ENCODE measurements around the gene GTF3C4. TPM values are rescaled to one million over a fixed set of nuclear protein-coding genes. Genes with fewer than 3 reads are reported as not detected.

GTF3C4 gene, protein sequence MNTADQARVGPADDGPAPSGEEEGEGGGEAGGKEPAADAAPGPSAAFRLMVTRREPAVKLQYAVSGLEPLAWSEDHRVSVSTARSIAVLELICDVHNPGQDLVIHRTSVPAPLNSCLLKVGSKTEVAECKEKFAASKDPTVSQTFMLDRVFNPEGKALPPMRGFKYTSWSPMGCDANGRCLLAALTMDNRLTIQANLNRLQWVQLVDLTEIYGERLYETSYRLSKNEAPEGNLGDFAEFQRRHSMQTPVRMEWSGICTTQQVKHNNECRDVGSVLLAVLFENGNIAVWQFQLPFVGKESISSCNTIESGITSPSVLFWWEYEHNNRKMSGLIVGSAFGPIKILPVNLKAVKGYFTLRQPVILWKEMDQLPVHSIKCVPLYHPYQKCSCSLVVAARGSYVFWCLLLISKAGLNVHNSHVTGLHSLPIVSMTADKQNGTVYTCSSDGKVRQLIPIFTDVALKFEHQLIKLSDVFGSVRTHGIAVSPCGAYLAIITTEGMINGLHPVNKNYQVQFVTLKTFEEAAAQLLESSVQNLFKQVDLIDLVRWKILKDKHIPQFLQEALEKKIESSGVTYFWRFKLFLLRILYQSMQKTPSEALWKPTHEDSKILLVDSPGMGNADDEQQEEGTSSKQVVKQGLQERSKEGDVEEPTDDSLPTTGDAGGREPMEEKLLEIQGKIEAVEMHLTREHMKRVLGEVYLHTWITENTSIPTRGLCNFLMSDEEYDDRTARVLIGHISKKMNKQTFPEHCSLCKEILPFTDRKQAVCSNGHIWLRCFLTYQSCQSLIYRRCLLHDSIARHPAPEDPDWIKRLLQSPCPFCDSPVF
- total RNA-seq (2022; extraction: Qiagen RNA extraction; ENCODE audit: low read depth) = 17.2 to 21.0 TPM (median 18.7 TPM) in 5 replicates

DNA sequence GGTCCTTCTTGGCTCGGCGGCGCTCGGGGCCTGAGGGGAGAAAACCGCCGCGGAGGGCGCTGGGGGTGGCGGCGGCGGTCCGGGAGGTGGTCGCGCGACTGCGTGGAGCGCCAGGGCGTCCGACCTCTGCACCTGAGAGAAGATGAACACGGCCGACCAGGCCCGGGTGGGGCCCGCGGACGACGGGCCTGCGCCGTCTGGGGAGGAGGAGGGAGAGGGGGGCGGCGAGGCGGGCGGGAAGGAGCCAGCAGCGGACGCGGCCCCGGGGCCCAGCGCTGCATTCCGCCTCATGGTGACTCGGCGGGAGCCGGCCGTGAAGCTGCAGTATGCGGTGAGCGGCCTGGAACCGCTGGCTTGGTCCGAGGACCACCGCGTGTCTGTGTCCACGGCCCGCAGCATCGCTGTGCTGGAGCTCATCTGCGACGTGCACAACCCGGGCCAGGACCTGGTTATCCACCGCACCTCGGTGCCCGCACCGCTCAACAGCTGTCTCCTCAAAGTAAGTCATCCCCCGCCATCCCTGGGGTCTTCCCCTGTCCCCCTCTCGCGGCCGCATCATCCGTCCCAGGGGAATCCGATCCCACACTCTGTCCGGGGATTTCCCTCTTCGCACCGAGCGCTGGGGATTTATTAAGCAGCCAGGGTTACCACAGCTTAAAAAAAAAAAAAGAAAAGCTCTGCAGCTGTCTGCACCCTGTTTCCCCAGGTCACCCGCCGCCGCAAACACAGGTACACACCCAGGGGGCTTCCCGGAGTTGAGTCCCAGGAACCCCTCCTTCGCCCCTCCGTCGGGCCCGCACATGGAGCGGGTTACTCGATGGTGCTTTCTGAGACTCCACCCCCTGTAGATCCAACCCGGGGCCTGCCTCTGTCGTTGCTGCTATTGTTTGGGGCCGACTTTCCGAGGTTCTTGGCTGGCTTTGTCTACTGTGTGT lies at the start of gene GTF3C4:
Gene GTF3C4, plus strand, starts transcription at position 8 of the 935 bp plus-strand sequence. Its CDS starts 135 bp downstream, at position 143.

DNA sequence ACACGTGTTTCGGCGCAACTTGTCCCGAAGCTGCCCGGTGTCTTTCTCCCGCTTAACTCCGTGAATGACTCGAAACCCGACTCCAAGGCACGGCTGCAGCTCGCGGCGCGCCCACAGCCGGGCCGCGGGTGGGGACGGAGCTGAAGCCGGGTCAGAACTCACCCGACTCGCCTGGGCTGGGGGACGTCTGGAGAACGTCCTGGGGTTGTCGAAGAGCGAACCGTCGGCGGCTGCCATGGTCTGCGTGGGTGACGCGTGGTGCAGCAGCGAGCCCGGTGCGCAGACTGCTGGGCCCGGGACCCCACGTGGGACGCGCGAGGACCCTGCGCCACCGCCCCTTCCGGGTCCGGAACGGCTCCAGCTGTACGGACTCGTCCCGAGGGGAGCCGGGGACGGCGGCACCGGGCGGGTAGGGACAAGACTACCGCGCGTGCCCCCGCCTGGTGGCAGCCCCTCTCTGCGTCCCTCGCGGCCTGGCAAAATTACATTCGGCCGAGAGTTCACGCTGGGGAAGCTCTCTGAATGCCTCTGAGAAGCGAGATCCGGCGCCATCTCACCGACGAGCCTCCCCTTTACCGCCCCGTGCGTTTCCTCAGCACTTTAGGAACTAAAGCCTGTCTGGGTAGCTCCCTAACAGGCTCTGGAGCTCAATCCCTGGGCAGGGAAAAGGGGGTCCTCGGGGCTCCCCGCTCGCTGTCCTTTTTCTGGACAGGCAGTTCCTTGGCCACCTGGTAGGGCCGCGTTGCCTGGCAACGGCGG lies 387 bp upstream of the GTF3C4 start, which contains the start of gene DDX31:
Gene DDX31, minus strand, starts transcription at position 286 of the 759 bp plus-strand sequence. Its CDS starts 49 bp downstream, at position 237.

Other genes with a start within 250 kb of the GTF3C4 start
- not detected in 5 replicates for gene BARHL1, start 87.9 kb upstream of the GTF3C4 start, total RNA-seq (2022; extraction: Qiagen RNA extraction; ENCODE audit: low read depth)
- 23.6 to 29.0 TPM (median 25.4 TPM) in 5 replicates for gene DDX31, start 481 bp upstream of the GTF3C4 start, total RNA-seq (2022; extraction: Qiagen RNA extraction; ENCODE audit: low read depth)
- gene AK8, start 207.8 kb downstream of the GTF3C4 start, total RNA-seq (2022; extraction: Qiagen RNA extraction; ENCODE audit: low read depth) = 0.79 to 1.4 TPM (median 1.1 TPM) in 5 replicates
- gene SPACA9, start 208.4 kb downstream of the GTF3C4 start, total RNA-seq (2022; extraction: Qiagen RNA extraction; ENCODE audit: low read depth) = 4.1 to 5.3 TPM (median 4.9 TPM) in 5 replicates

Data from A549 treated with GW870086 at 1 μM for 4 hours (cell line).